BJ (cell line): ENCODE measurements around the gene ABLIM1. TPM values are rescaled to one million over a fixed set of nuclear protein-coding genes. Genes with fewer than 3 reads are reported as not detected.

Source experiments
- CTCF ChIA-PET: fragments of 350-600 bp; formaldehyde crosslinking; extraction: SDS; loops from one replicate; lab custom pipeline; 2021; ENCODE audit warnings: antibody characterized with exemption, inconsistent platforms; lab: Yijun Ruan, JAX
- POLR2A ChIA-PET: fragments of 300-600 bp; sonication (Branson Sonifier 250); formaldehyde crosslinking; extraction: SDS; loops from one replicate; lab custom pipeline; 2021; ENCODE audit warnings: antibody characterized with exemption; lab: Charles Lee
- DNase-seq: peaks from one replicate; pipeline ENCODE4 v3.0.0-alpha.2; 2011; ENCODE audit warnings: low read depth
- H3K27me3 ChIP-seq: 2 replicates; pipeline ENCODE4 v1.6.0; 2011; ENCODE audit warnings: low read length; ENCODE audit not compliant: control insufficient read depth, insufficient read depth
- H3K36me3 ChIP-seq: 2 replicates; pipeline ENCODE4 v1.5.1; 2011; ENCODE audit warnings: low read length; ENCODE audit not compliant: control insufficient read depth, insufficient read depth
- H3K4me3 ChIP-seq: 2 replicates; pipeline ENCODE4 v1.5.1; 2011; ENCODE audit warnings: low read depth, mild to moderate bottlenecking, control low read depth, low read length
- CTCF ChIP-seq: IDR thresholded peaks from 2 replicates; pipeline ENCODE4 v1.5.1; 2011; ENCODE audit warnings: low read depth, mild to moderate bottlenecking, control low read depth, inconsistent platforms, low read length, moderate library complexity; ENCODE audit not compliant: insufficient read depth
- polyA plus RNA-seq: library from polyadenylated mRNA; depleted of rRNA; stranded (reverse); fragments of >200 nt; gene quantifications from 2 replicates; pipeline ENCODE4 v1.2.3, GENCODE V29; 2011

The ABLIM1 gene
- polyA plus RNA-seq, 1 experiment, result 14.4 TPM

- POLR2A ChIA-PET, result interaction anchor here (0.6 kb wide), 2 partner anchors 51 to 92 kb away, joined by 9 to 12 read pairs; no protein-coding TSS in a partner anchor
- H3K27me3 ChIP-seq, result no peaks in the 10 kb centered on the region
- CTCF ChIA-PET, result interaction anchor here (0.9 to 1.5 kb wide), 5 partner anchors 15 to 190 kb away, joined by 3 to 5 read pairs (median 3); partner anchors contain the start of gene FHIP2A
- TF ChIP-seq CTCF, result no peak
- DNase-seq, result no peak
- H3K36me3 ChIP-seq, result no peaks in the 10 kb centered on the region
- H3K4me3 ChIP-seq, result peak overlapping the region; percentile 50
Observed at GRCh38 chr10:114631666-114632417, 26.2 kb downstream of the ABLIM1 start.

DNA sequence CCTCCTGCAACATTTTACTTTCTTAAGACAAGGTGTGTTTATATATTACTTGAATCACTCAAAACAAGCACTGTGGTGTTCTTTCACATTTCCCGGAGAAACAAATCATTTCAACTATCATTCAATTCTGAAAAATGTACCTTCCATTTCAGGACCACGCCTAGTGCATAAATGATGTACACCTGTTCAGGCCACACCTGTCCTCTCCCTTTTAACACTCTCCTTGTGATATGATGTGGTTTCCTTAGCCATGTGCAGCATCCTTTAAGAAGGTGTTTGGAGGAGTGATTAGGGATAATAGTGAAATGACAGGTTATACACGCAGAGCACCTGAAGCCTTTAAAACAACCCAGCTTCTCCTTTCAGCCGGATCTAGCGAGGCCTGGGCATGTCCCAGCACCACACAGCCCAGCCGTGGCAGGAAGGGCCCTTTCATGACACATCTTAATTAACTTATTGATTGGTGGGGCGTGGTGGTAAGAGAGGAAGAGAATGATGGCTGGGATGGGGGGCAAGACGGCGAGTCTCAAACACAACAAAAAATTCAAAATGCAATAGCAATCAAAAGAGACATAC, 26.9 kb downstream of the ABLIM1 start:
- H3K36me3 ChIP-seq, result no peaks in the 10 kb centered on the region
- CTCF ChIA-PET, result interaction anchor here (1.0 to 1.5 kb wide), 3 partner anchors 15 to 191 kb away, joined by 3 to 4 read pairs (median 3); partner anchors contain the start of gene FHIP2A
- peak overlapping the region; percentile 50; the same call in 1 of the 2 replicates for H3K4me3 ChIP-seq
- DNase-seq, result no peak
- POLR2A ChIA-PET, result interaction anchor here (0.6 kb wide), 1 partner anchor 92 kb away, joined by 9 read pairs; no protein-coding TSS in a partner anchor
- no peaks in the 10 kb centered on the region for H3K27me3 ChIP-seq
- TF ChIP-seq CTCF, result no peak

GRCh38 chr10:114629824-114630730, 28.0 kb downstream of the ABLIM1 start:
- DNase-seq, result no peak

GRCh38 chr10:114629083-114629823, 28.8 kb downstream of the ABLIM1 start:
- no peak for TF ChIP-seq CTCF
- Histone ChIP-seq H3K36me3 (no peaks in the 10 kb centered on the region), H3K4me3 (no peak overlapping the region), H3K27me3 (no peaks in the 10 kb centered on the region)
- POLR2A ChIA-PET, result no interaction called here
- DNase-seq, result no peak
- CTCF ChIA-PET, result interaction anchor here (1.1 to 1.2 kb wide), 2 partner anchors 8 to 77 kb away, joined by 3 read pairs; no protein-coding TSS in a partner anchor

More at GRCh38 chr10:114629824-114630730, 28.0 kb downstream of the ABLIM1 start:
- POLR2A ChIA-PET, result no interaction called here
- H3K27me3 ChIP-seq, result no peaks in the 10 kb centered on the region
- CTCF ChIA-PET, result interaction anchor here (1.1 to 1.5 kb wide), 4 partner anchors 9 to 192 kb away, joined by 3 to 4 read pairs (median 3); partner anchors contain the start of gene FHIP2A
- no peaks in the 10 kb centered on the region for H3K36me3 ChIP-seq
- no peak overlapping the region for H3K4me3 ChIP-seq
- no peak for TF ChIP-seq CTCF
